Neural progenitor cell (in vitro differentiated cells): ENCODE results near the gene GOLGA6L10. TPM values are rescaled to one million over a fixed set of nuclear protein-coding genes. Genes with fewer than 3 reads are reported as not detected.
"Not testable (repeated sequence)": the region's sequence is repeated elsewhere in the genome, so short reads cannot be mapped to it uniquely, and the experiment has no call there.

Experiments
- DNase-seq: peaks from one replicate; pipeline ENCODE4 v3.0.0-alpha.2; 2016; ENCODE audit warnings: low spot score
- H2AFZ ChIP-seq: fragments of 200-600 bp; sonication (generic); replicated peaks from 2 replicates; pipeline ENCODE4 v1.6.1; 2016; ENCODE audit warnings: antibody characterized with exemption
- H3F3A ChIP-seq: fragments of 200-600 bp; sonication (generic); 2 replicates; pipeline ENCODE4 v1.6.1; 2016; ENCODE audit warnings: antibody characterized with exemption, low read depth
- H3K27ac ChIP-seq: fragments of 200-600 bp; sonication (generic); 2 replicates; pipeline ENCODE4 v1.5.1; 2016; ENCODE audit warnings: mild to moderate bottlenecking
- H3K27me3 ChIP-seq: fragments of 200-600 bp; sonication (generic); 2 replicates; pipeline ENCODE4 v1.6.1; 2016; ENCODE audit warnings: mild to moderate bottlenecking, moderate library complexity
- H3K36me3 ChIP-seq: fragments of 200-600 bp; sonication (generic); 2 replicates; pipeline ENCODE4 v1.5.1; 2016
- H3K4me1 ChIP-seq: fragments of 200-600 bp; sonication (generic); 2 replicates; pipeline ENCODE4 v1.6.1; 2016; ENCODE audit warnings: mixed run types
- H3K4me2 ChIP-seq: fragments of 200-600 bp; sonication (generic); 2 replicates; pipeline ENCODE4 v1.6.1; 2016
- H3K4me3 ChIP-seq: fragments of 200-600 bp; sonication (generic); 2 replicates; pipeline ENCODE4 v1.5.1; 2016
- H3K79me2 ChIP-seq: fragments of 200-600 bp; sonication (generic); 2 replicates; pipeline ENCODE4 v1.6.1; 2016; ENCODE audit warnings: low read depth
- H3K9ac ChIP-seq: fragments of 200-600 bp; sonication (generic); 2 replicates; pipeline ENCODE4 v1.6.1; 2016
- H3K9me3 ChIP-seq: fragments of 200-600 bp; sonication (generic); 2 replicates; pipeline ENCODE4 v1.5.1; 2016; ENCODE audit warnings: low read depth
- H4K20me1 ChIP-seq: fragments of 200-600 bp; sonication (generic); 2 replicates; pipeline ENCODE4 v1.6.1; 2016; ENCODE audit warnings: low read depth
- H3K27ac Mint-ChIP-seq: 3 replicates; pipeline ENCODE4 v1.8.0; 2021; ENCODE audit warnings: mixed read lengths
- H3K27me3 Mint-ChIP-seq: 2 replicates; pipeline ENCODE4 v1.8.0; 2022; ENCODE audit warnings: low read depth, mild to moderate bottlenecking, inconsistent platforms, moderate library complexity, mixed read lengths; ENCODE audit not compliant: insufficient read depth
- H3K36me3 Mint-ChIP-seq: 3 replicates; pipeline ENCODE4 v1.8.0; 2021; ENCODE audit warnings: mixed read lengths
- H3K4me1 Mint-ChIP-seq: 3 replicates; pipeline ENCODE4 v1.8.0; 2021; ENCODE audit warnings: mixed read lengths
- H3K4me3 Mint-ChIP-seq: 3 replicates; pipeline ENCODE4 v1.8.0; 2021; ENCODE audit warnings: mild to moderate bottlenecking, moderate library complexity, mixed read lengths
- H3K9me3 Mint-ChIP-seq: 3 replicates; pipeline ENCODE4 v1.8.0; 2020; ENCODE audit warnings: mixed read lengths
- EZH2 ChIP-seq: fragments of 200-600 bp; sonication (generic); IDR thresholded peaks from 2 replicates; pipeline ENCODE4 v1.6.1; 2017; ENCODE audit warnings: antibody characterized with exemption, mild to moderate bottlenecking, moderate library complexity
- EZH2phosphoT487 ChIP-seq: fragments of 200-600 bp; sonication (generic); IDR thresholded peaks from 2 replicates; pipeline ENCODE4 v1.6.1; 2017; ENCODE audit warnings: antibody characterized with exemption
- total RNA-seq: library from RNA; depleted of rRNA; stranded (reverse); fragments of >200 nt; gene quantifications from 2 replicates; pipeline ENCODE4 v1.2.3, GENCODE V29; 2015; ENCODE audit warnings: low replicate concordance
- TF ChIP-seq, protein P1 (sequence below): fragments of 200-600 bp; sonication (generic); IDR thresholded peaks from 2 replicates; pipeline ENCODE4 v1.5.1; 2017; ENCODE audit warnings: antibody characterized with exemption, mild to moderate bottlenecking

Gene GOLGA6L10
- total RNA-seq, 1 donor from 2014 or later = 1.3 TPM

DNA sequence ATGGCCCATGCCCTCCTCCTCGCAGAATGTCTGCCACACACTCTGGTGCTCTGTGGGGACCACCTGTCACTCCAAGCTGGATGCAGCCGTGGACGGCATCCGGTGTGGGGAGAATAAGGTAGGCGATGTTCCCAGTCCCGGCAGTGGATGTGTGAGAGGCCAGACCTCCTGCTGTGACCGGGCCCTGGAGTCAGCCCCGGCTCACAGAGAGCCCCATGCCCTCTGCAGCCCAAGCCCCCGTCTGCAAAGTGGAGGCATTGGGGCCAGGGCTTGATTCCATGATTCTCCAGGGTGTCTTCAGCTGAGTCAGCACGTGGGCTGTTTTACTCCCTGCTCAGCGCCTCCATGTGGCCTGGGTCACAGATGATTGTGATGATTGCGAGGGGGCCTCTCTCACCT, 32.2 kb downstream of the GOLGA6L10 start:
- H3K4me2 ChIP-seq = no peak overlapping the region
- Mint-ChIP-seq H3K4me1 (no peaks in the 10 kb centered on the region), H3K27me3 (peaks cover 2% of the 10 kb centered on the region), H3K9me3 (peaks cover 3% of the 10 kb centered on the region), H3K27ac (no peak overlapping the region), H3K36me3 (no peaks in the 10 kb centered on the region), H3K4me3 (no peak overlapping the region)
- H3K4me1 ChIP-seq = no peaks in the 10 kb centered on the region
- H3F3A ChIP-seq = no peaks in the 10 kb centered on the region
- H3K9ac ChIP-seq = no peak overlapping the region
- H3K27ac ChIP-seq = no peak overlapping the region
- no peaks in the 10 kb centered on the region for H3K36me3 ChIP-seq
- no peaks in the 10 kb centered on the region for H3K79me2 ChIP-seq
- no peak overlapping the region for H2AFZ ChIP-seq
- TF ChIP-seq EZH2 = no peak
- TF ChIP-seq, protein P1, sequence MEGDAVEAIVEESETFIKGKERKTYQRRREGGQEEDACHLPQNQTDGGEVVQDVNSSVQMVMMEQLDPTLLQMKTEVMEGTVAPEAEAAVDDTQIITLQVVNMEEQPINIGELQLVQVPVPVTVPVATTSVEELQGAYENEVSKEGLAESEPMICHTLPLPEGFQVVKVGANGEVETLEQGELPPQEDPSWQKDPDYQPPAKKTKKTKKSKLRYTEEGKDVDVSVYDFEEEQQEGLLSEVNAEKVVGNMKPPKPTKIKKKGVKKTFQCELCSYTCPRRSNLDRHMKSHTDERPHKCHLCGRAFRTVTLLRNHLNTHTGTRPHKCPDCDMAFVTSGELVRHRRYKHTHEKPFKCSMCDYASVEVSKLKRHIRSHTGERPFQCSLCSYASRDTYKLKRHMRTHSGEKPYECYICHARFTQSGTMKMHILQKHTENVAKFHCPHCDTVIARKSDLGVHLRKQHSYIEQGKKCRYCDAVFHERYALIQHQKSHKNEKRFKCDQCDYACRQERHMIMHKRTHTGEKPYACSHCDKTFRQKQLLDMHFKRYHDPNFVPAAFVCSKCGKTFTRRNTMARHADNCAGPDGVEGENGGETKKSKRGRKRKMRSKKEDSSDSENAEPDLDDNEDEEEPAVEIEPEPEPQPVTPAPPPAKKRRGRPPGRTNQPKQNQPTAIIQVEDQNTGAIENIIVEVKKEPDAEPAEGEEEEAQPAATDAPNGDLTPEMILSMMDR = no peak
- no peak for TF ChIP-seq EZH2phosphoT487
- no peak for DNase-seq
- H3K9me3 ChIP-seq = no peaks in the 10 kb centered on the region
- H4K20me1 ChIP-seq = no peaks in the 10 kb centered on the region
- no peak overlapping the region for H3K4me3 ChIP-seq
- no peaks in the 10 kb centered on the region for H3K27me3 ChIP-seq

DNA sequence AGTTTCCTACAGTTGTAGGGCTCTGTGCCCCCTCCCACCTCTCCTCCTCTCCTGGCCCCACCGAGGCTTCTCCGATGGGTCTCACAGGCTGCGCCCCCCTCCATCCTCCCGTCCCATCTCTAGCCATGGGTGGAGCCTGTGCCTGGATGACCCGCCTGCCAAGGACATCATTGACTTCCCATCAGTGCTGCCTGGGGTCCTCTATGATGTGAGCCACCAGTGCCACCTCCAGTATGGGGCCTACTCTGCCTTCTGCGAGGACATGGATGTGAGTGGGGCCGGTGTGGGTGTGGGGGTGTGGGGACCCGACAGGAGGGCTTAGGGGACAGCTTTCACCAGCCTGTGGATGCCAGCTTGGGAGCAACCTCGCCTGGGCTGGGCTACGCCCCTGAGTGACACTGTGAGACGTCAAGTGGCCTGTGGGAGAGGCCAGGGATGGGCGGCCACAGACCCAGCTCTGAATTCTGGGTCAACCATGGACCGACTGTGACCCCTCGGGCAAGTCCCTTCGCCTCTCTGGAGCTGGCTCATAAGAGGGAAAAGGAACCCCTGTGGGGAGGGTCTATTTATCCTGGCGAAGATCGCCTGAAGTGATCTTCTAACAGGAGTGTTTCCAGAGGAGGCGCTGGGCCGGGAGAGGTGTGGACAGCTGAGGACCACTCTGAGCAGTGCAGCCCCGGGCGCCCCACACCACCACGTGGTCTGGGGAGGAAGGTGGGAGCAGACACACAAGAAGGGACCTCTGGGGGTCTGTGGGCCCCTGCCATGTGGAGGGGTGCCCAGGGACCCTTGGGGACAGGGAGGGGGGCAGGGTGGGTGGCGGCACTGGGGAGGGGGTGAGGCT, 32.8 kb downstream of the GOLGA6L10 start:
- H3K9me3 Mint-ChIP-seq, H3K4me3 Mint-ChIP-seq, H3K27me3 ChIP-seq, H3K27me3 Mint-ChIP-seq, H3K4me1 ChIP-seq, H3F3A ChIP-seq, H3K9me3 ChIP-seq, H4K20me1 ChIP-seq, H2AFZ ChIP-seq, H3K36me3 Mint-ChIP-seq, H3K9ac ChIP-seq, DNase-seq, H3K27ac Mint-ChIP-seq, H3K4me2 ChIP-seq, H3K79me2 ChIP-seq, H3K4me1 Mint-ChIP-seq, H3K4me3 ChIP-seq, H3K27ac ChIP-seq, H3K36me3 ChIP-seq: not testable (repeated sequence)

- no peak overlapping the region for H3K27ac ChIP-seq
- DNase-seq = no peak
- H3K36me3 ChIP-seq = no peaks in the 10 kb centered on the region
- no peaks in the 10 kb centered on the region for H3K36me3 Mint-ChIP-seq
- no peak overlapping the region for H3K4me3 Mint-ChIP-seq
- peaks cover 4% of the 10 kb centered on the region for H3K27me3 Mint-ChIP-seq
- H3F3A ChIP-seq = no peaks in the 10 kb centered on the region
- H2AFZ ChIP-seq = no peak overlapping the region
- TF ChIP-seq EZH2phosphoT487 (no peak), EZH2 (no peak)
- TF ChIP-seq, protein P1 = no peak
- peaks cover 11% of the 10 kb centered on the region for H3K9me3 Mint-ChIP-seq
- no peak overlapping the region for H3K27ac Mint-ChIP-seq
- no peak overlapping the region for H3K4me3 ChIP-seq
- no peaks in the 10 kb centered on the region for H3K4me1 Mint-ChIP-seq
- H3K79me2 ChIP-seq = no peaks in the 10 kb centered on the region
- no peaks in the 10 kb centered on the region for H3K27me3 ChIP-seq
- no peaks in the 10 kb centered on the region for H3K9me3 ChIP-seq
- no peaks in the 10 kb centered on the region for H4K20me1 ChIP-seq
- H3K9ac ChIP-seq = no peak overlapping the region
- H3K4me2 ChIP-seq = no peak overlapping the region
- H3K4me1 ChIP-seq = no peaks in the 10 kb centered on the region
These were observed 33.6 kb downstream of the GOLGA6L10 start for GRCh38 chr15:82315519-82316246.
